HEK293 (cell line): ENCODE data around the gene CLDN7.
"Not testable (repeated sequence)": the region's sequence is repeated elsewhere in the genome, so short reads cannot be mapped to it uniquely, and the experiment has no call there.

Experiments used
- CTCF ChIA-PET: fragments of 350-600 bp; formaldehyde crosslinking; extraction: SDS; loops from one replicate; lab custom pipeline; 2021; ENCODE audit warnings: antibody characterized with exemption; lab: Yijun Ruan, JAX
- POLR2A ChIA-PET: fragments of 300-600 bp; formaldehyde crosslinking; extraction: SDS; loops from one replicate; lab custom pipeline; 2020; ENCODE audit warnings: antibody characterized with exemption, inconsistent platforms; lab: Yijun Ruan, JAX
- H3K27ac ChIP-seq: fragments of 200-500 bp; sonication (Bioruptor generic); 2 replicates; pipeline ENCODE4 v1.5.1; 2014; ENCODE audit warnings: low read depth, low read length, control low read depth, inconsistent platforms; ENCODE audit errors: extremely low read depth
- H3K36me3 ChIP-seq, 2 experiments: fragments of 200-500 bp in 1 of 2; sonication (Bioruptor generic) in 1 of 2; 1 replicate in 1 of 2; 2 replicates in 1 of 2; pipeline ENCODE4 v1.5.1; 2014 to 2017; ENCODE audit warnings: inconsistent platforms in 2 of 2, low read length in 2 of 2; ENCODE audit not compliant: control insufficient read depth in 2 of 2, insufficient read depth in 1 of 2
- H3K4me1 ChIP-seq: fragments of 200-500 bp; sonication (Bioruptor generic); 2 replicates; pipeline ENCODE4 v1.5.1; 2014; ENCODE audit warnings: mild to moderate bottlenecking, low read length, inconsistent platforms; ENCODE audit not compliant: control insufficient read depth, insufficient read depth
- H3K4me3 ChIP-seq: 2 replicates; pipeline ENCODE4 v1.5.1; 2011; ENCODE audit warnings: low read depth, mild to moderate bottlenecking, control low read depth, low read length, moderate library complexity
- H3K9me3 ChIP-seq: fragments of 200-500 bp; sonication (Bioruptor generic); 2 replicates; pipeline ENCODE4 v1.5.1; 2014; ENCODE audit warnings: low read depth, low read length, inconsistent platforms; ENCODE audit not compliant: control insufficient read depth, insufficient read depth
- GLIS1 ChIP-seq: fragments of 450-650 bp; formaldehyde crosslinking; IDR thresholded peaks from 2 replicates; pipeline ENCODE4 v1.5.1; 2016; ENCODE audit warnings: missing biosample characterization, missing genetic modification characterization
- HIC1 ChIP-seq: fragments of 450-650 bp; formaldehyde crosslinking; IDR thresholded peaks from 2 replicates; pipeline ENCODE4 v1.5.1; 2016; ENCODE audit warnings: missing biosample characterization, missing genetic modification characterization
- KLF7 ChIP-seq: fragments of 450-650 bp; formaldehyde crosslinking; IDR thresholded peaks from 2 replicates; pipeline ENCODE4 v1.5.1; 2016; ENCODE audit warnings: missing biosample characterization, missing genetic modification characterization, borderline replicate concordance
- PRDM10 ChIP-seq: fragments of 450-650 bp; formaldehyde crosslinking; IDR thresholded peaks from 2 replicates; pipeline ENCODE4 v1.5.1; 2016; ENCODE audit warnings: missing biosample characterization, missing genetic modification characterization
- ZBTB44 ChIP-seq: fragments of 450-650 bp; IDR thresholded peaks from 2 replicates; pipeline ENCODE4 v1.5.1; 2018; ENCODE audit warnings: missing biosample characterization, mild to moderate bottlenecking, missing genetic modification characterization
- ZNF133 ChIP-seq: fragments of 450-650 bp; formaldehyde crosslinking; IDR thresholded peaks from 2 replicates; pipeline ENCODE4 v1.5.1; 2016; ENCODE audit warnings: missing biosample characterization, missing genetic modification characterization
- ZNF37A ChIP-seq: fragments of 450-650 bp; IDR thresholded peaks from 2 replicates; pipeline ENCODE4 v1.5.1; 2018; ENCODE audit warnings: missing biosample characterization, missing genetic modification characterization
- ZNF510 ChIP-seq: fragments of 450-650 bp; formaldehyde crosslinking; IDR thresholded peaks from 2 replicates; pipeline ENCODE4 v1.5.1; 2018; ENCODE audit warnings: mild to moderate bottlenecking, missing genetic modification characterization, missing biosample characterization; ENCODE audit not compliant: insufficient replicate concordance
- ZNF548 ChIP-seq: fragments of 450-650 bp; formaldehyde crosslinking; IDR thresholded peaks from 2 replicates; pipeline ENCODE4 v1.5.1; 2016; ENCODE audit warnings: missing biosample characterization, missing genetic modification characterization
- ZNF555 ChIP-seq: fragments of 450-650 bp; formaldehyde crosslinking; conservative IDR thresholded peaks from 2 replicates; pipeline ENCODE4 v1.5.1; 2017; ENCODE audit warnings: missing biosample characterization, mild to moderate bottlenecking, missing genetic modification characterization, inconsistent platforms
- ZNF658 ChIP-seq: fragments of 450-650 bp; formaldehyde crosslinking; IDR thresholded peaks from 2 replicates; pipeline ENCODE4; 2016; ENCODE audit warnings: missing biosample characterization, missing genetic modification characterization
- ZNF692 ChIP-seq: fragments of 450-650 bp; formaldehyde crosslinking; IDR thresholded peaks from 2 replicates; pipeline ENCODE4 v1.5.1; 2016; ENCODE audit warnings: missing biosample characterization, missing genetic modification characterization
- ZNF701 ChIP-seq: fragments of 450-650 bp; formaldehyde crosslinking; IDR thresholded peaks from 2 replicates; pipeline ENCODE4 v1.5.1; 2016; ENCODE audit warnings: missing biosample characterization, missing genetic modification characterization

Gene CLDN7

GRCh38 chr17:7249214-7249613 lies 13.1 kb downstream of the CLDN7 start:
- CTCF ChIA-PET: interaction anchor here (0.6 to 1.4 kb wide), 2 partner anchors 17 to 122 kb away, joined by 3 to 5 read pairs; no protein-coding TSS in a partner anchor
- H3K27ac ChIP-seq: peak overlapping the region; percentile 46; the same call in 1 of the 2 replicates
- POLR2A ChIA-PET: interaction anchor here (0.8 to 1.6 kb wide), 3 partner anchors 11 to 153 kb away, joined by 3 to 7 read pairs (median 4); partner anchors contain the start of genes NEURL4 and PHF23

GRCh38 chr17:7248796-7249195 lies 13.5 kb downstream of the CLDN7 start:
- no peaks in the 10 kb centered on the region for H3K9me3 ChIP-seq
- TF ChIP-seq ZNF548 (tag by site-specific recombination) (no peak), ZNF133 (tag by site-specific recombination) (no peak), ZBTB44 (no peak), KLF7 (tag by site-specific recombination) (no peak), ZNF510 (tag by site-specific recombination) (no peak), ZNF37A (tag by site-specific recombination) (no peak)
- TF ChIP-seq, all 188 proteins: peak for 0
- Histone ChIP-seq H3K36me3 (peaks cover 30 to 47% of the 10 kb centered on the region in 2 experiments), H3K4me3 (no peak overlapping the region), H3K27ac (peak overlapping the region; percentile 46; the same call in 1 of the 2 replicates), H3K4me1 (peaks cover 13% of the 10 kb centered on the region; the same call in 1 of the 2 replicates)
- ChIA-PET POLR2A (interaction anchor here (0.7 to 1.5 kb wide), 4 partner anchors 9 to 154 kb away, joined by 3 to 5 read pairs (median 4); partner anchors contain the start of genes ACADVL, DLG4, NEURL4 and PHF23), CTCF (no interaction called here)

More at GRCh38 chr17:7249214-7249613, 13.1 kb downstream of the CLDN7 start:
- H3K4me1 ChIP-seq: peaks cover 13% of the 10 kb centered on the region; the same call in 1 of the 2 replicates
- TF ChIP-seq ZNF658 (tag by site-specific recombination) (no peak), PRDM10 (peak; percentile 37)
- TF ChIP-seq, all 188 proteins: peak for 1
- no peaks in the 10 kb centered on the region for H3K9me3 ChIP-seq
- no peak overlapping the region for H3K4me3 ChIP-seq
- peaks cover 34 to 47% of the 10 kb centered on the region in 2 experiments for H3K36me3 ChIP-seq

GRCh38 chr17:7246779-7247178 lies 15.5 kb downstream of the CLDN7 start:
- ChIA-PET CTCF (interaction anchor here (0.6 kb wide), 1 partner anchor 314 kb away, joined by 3 read pairs; no protein-coding TSS in a partner anchor), POLR2A (no interaction called here)
- TF ChIP-seq HIC1 (no peak), ZNF555 (tag by site-specific recombination) (no peak), ZNF701 (tag by site-specific recombination) (no peak), ZNF692 (tag by site-specific recombination) (no peak), GLIS1 (tag by site-specific recombination) (no peak)
- Histone ChIP-seq H3K4me1 (peaks cover 14% of the 10 kb centered on the region), H3K36me3 (peaks cover 27 to 46% of the 10 kb centered on the region in 2 experiments), H3K9me3 (no peaks in the 10 kb centered on the region), H3K27ac (no peak overlapping the region), H3K4me3 (no peak overlapping the region)

- CTCF ChIA-PET: interaction anchor here (3.1 to 5.2 kb wide), 2 partner anchors 24 to 52 kb away, joined by 14 to 33 read pairs; partner anchors contain the start of genes ACADVL and DLG4
- H3K4me3 ChIP-seq, H3K9me3 ChIP-seq, H3K27ac ChIP-seq, H3K4me1 ChIP-seq, POLR2A ChIA-PET: not testable (repeated sequence)
- H3K36me3 ChIP-seq: peaks cover 27 to 55% of the 10 kb centered on the region in 2 experiments
Measured at GRCh38 chr17:7243838-7244237, 18.4 kb downstream of the CLDN7 start.
